K562 (cell line): Measurements from ENCODE around the gene MTCH2. TPM values are rescaled to one million over a fixed set of nuclear protein-coding genes. Genes with fewer than 3 reads are reported as not detected.
A peak's percentile ranks its signal among the peaks of the same experiment; 100 is the strongest.

Source experiments
- BRCA1 ChIP-seq, 2 experiments: fragments of 450-650 bp in 1 of 2; sonication (generic) in 1 of 2; formaldehyde crosslinking in 1 of 2; IDR thresholded peaks; 2 replicates each; pipeline versions ENCODE4 v1.5.0 to v1.6.1; 2017 to 2020; ENCODE audit warnings: mild to moderate bottlenecking in 1 of 2, missing genetic modification reagents in 1 of 2
- BRD9 ChIP-seq: fragments of 450-650 bp; IDR thresholded peaks from 2 replicates; pipeline ENCODE4 v1.6.1; 2018; ENCODE audit warnings: low read depth; ENCODE audit not compliant: partially characterized antibody
- E2F8 ChIP-seq: fragments of 450-650 bp; IDR thresholded peaks from 2 replicates; pipeline ENCODE4 v1.7.1; 2018; ENCODE audit warnings: mild to moderate bottlenecking, low read depth; ENCODE audit not compliant: partially characterized antibody
- FOXJ2 ChIP-seq: fragments of 200-800 bp; sonication (Bioruptor generic); IDR thresholded peaks from 2 replicates; pipeline ENCODE4 v1.6.1; 2016; ENCODE audit warnings: missing genetic modification characterization, missing compliant biosample characterization
- HDAC2 ChIP-seq: fragments of 450-650 bp; IDR thresholded peaks from 2 replicates; pipeline ENCODE4 v1.6.1; 2016; ENCODE audit warnings: mild to moderate bottlenecking
- RBM34 ChIP-seq: fragments of 200-400 bp; formaldehyde crosslinking; IDR thresholded peaks from 2 replicates; pipeline ENCODE4 v1.6.1; 2018; ENCODE audit warnings: low read length, borderline replicate concordance; ENCODE audit not compliant: insufficient read depth
- SMARCB1 ChIP-seq: IDR thresholded peaks from 2 replicates; pipeline ENCODE4 v1.6.1; 2011; ENCODE audit warnings: improper control_type of control experiment, low read depth; ENCODE audit not compliant: insufficient read length
- SNIP1 ChIP-seq: fragments of 450-650 bp; IDR thresholded peaks from 2 replicates; pipeline ENCODE4 v1.7.1; 2017; ENCODE audit warnings: low read depth, mild to moderate bottlenecking
- TFAP4 ChIP-seq: sonication (generic); formaldehyde crosslinking; IDR thresholded peaks from 2 replicates; pipeline ENCODE4 v1.8.0; 2022; ENCODE audit warnings: missing genetic modification reagents, mild to moderate bottlenecking, moderate library complexity, borderline replicate concordance
- ZNF175 ChIP-seq: fragments of 200-800 bp; sonication (Bioruptor generic); IDR thresholded peaks from 2 replicates; pipeline ENCODE4 v1.6.1; 2016; ENCODE audit warnings: low read depth, mild to moderate bottlenecking, missing genetic modification characterization, missing compliant biosample characterization
- ZNF3 ChIP-seq: fragments of 250-450 bp; sonication (Bioruptor Pico); IDR thresholded peaks from 2 replicates; pipeline ENCODE4 v1.5.0; 2021; ENCODE audit warnings: mild to moderate bottlenecking, moderate library complexity
- ZNF764 ChIP-seq: fragments of 250-450 bp; sonication (Bioruptor Pico); IDR thresholded peaks from 2 replicates; pipeline ENCODE4 v1.4.0; 2020; ENCODE audit warnings: low read depth, mild to moderate bottlenecking, moderate library complexity
- polyA plus RNA-seq, 8 experiments: library from polyadenylated mRNA; depleted of rRNA in 4 of 8; stranded (reverse) in 5 of 8; unstranded in 3 of 8; fragments of >200 nt; fragmentation: Nextera tagmentation in 2 of 8; fragmentation: Illumina TruSeq in 1 of 8; extraction: Ambion mirVana in 2 of 8; extraction: Trizol in 1 of 8; gene quantifications; 2 replicates each; pipeline versions ENCODE4 v1.2.1 to v1.2.3, GENCODE V29; 2011 to 2014; ENCODE audit warnings: inconsistent platforms in 1 of 8, missing spikeins in 1 of 8
- total RNA-seq, 7 experiments: library from RNA; depleted of rRNA in 6 of 7; stranded (reverse); fragments of >200 nt in 6 of 7; fragmentation: Illumina TruSeq in 2 of 7; extraction: Trizol in 2 of 7; gene quantifications; 2 replicates each; pipeline versions ENCODE4 v1.2.1 to v1.2.3, GENCODE V29; 2011 to 2021; ENCODE audit warnings: low replicate concordance in 1 of 7
- TF ChIP-seq, protein P1 (sequence below): IDR thresholded peaks from 3 replicates; pipeline ENCODE4 v1.6.1; 2011; ENCODE audit warnings: borderline replicate concordance, mild to moderate bottlenecking, moderate library complexity; ENCODE audit not compliant: insufficient read length; ENCODE audit errors: extremely low read depth

MTCH2 gene
- total and polyA plus RNA-seq, 9 of the 15 experiments (the other 6 are each of a cell fraction or from before 2014, with no cell fraction given): 95.4 to 620 (median 198) TPM

DNA sequence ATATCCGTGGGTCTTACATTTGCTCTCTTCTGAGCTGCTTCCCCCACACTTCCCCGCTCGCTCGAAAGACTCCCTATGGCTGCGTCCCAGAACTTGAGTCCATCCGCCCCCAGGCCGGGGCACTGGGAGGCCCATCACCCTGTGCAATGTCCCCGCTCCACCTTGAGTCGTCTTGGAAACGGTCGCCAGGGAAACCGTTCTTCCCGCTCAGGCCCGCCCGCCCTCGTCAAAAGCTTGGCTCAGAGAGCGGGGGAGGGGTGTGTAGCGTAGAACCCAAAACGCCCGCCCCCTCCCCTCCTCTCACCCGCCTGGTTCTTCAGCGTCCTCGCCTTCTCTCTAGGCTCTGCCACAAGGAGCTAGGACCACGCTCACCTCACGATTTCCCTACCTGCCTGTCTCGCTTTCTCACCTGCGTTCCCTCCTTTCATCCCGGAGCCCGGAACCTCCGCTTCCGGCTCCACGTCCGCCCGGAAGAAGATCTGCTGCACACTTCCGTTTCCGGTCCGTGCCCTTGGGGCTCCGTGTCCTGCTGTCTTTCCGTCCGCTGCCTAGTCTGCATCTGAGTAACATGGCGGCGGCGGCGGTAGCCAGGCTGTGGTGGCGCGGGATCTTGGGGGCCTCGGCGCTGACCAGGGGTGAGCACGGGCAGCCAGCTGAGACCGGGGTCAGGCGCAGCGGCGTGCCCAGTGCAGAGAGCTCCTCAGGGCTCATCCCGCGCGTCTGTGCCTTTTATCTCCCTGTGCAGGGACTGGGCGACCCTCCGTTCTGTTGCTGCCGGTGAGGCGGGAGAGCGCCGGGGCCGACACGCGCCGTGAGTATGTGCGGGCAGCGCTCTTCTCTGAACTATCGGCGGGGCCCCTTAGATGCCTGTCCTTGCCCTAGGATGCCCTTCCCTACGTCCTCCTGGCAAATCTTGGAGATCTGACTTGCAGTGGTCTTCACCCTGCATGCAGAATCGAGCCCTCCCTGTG is 63.5 kb downstream of the MTCH2 start, which contains the start of the genes KBTBD4 and NDUFS3 (continued):
- TF ChIP-seq, protein P1, sequence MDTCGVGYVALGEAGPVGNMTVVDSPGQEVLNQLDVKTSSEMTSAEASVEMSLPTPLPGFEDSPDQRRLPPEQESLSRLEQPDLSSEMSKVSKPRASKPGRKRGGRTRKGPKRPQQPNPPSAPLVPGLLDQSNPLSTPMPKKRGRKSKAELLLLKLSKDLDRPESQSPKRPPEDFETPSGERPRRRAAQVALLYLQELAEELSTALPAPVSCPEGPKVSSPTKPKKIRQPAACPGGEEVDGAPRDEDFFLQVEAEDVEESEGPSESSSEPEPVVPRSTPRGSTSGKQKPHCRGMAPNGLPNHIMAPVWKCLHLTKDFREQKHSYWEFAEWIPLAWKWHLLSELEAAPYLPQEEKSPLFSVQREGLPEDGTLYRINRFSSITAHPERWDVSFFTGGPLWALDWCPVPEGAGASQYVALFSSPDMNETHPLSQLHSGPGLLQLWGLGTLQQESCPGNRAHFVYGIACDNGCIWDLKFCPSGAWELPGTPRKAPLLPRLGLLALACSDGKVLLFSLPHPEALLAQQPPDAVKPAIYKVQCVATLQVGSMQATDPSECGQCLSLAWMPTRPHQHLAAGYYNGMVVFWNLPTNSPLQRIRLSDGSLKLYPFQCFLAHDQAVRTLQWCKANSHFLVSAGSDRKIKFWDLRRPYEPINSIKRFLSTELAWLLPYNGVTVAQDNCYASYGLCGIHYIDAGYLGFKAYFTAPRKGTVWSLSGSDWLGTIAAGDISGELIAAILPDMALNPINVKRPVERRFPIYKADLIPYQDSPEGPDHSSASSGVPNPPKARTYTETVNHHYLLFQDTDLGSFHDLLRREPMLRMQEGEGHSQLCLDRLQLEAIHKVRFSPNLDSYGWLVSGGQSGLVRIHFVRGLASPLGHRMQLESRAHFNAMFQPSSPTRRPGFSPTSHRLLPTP: no peak
- TF ChIP-seq FOXJ2 (tag) (peak; percentile 86), ZNF175 (CRISPR knock-in tag) (no peak), BRCA1 (IDR thresholded peaks at IDR 0.05) (no peak), BRCA1 (CRISPR knock-in tag; IDR thresholded peaks at IDR 0.05) (no peak), ZNF764 (CRISPR knock-in tag) (no peak), BRD9 (peak; percentile 79), ZNF3 (no peak), SMARCB1 (no peak), E2F8 (peak; percentile 99), SNIP1 (no peak), RBM34 (no peak), TFAP4 (CRISPR knock-in tag) (peak; percentile 93), HDAC2 (peak; percentile 96)
